AG04449 (cell line): ENCODE results near the gene GAK.

ENCODE experiments used
- CTCF ChIA-PET: fragments of 350-600 bp; formaldehyde crosslinking; extraction: SDS; loops from one replicate; lab custom pipeline; 2021; ENCODE audit warnings: antibody characterized with exemption; lab: Yijun Ruan, JAX
- POLR2A ChIA-PET: fragments of 400-600, 350-600 bp; formaldehyde crosslinking; extraction: SDS; loops from one replicate; lab custom pipeline; 2020; ENCODE audit warnings: antibody characterized with exemption, inconsistent platforms; lab: Yijun Ruan, JAX
- DNase-seq: peaks from one replicate; pipeline ENCODE4 v3.0.0-alpha.2; 2010; ENCODE audit warnings: low read depth, low spot score
- H3K4me3 ChIP-seq: 2 replicates; pipeline ENCODE4 v1.5.1; 2011; ENCODE audit warnings: low read depth, mild to moderate bottlenecking, control low read depth, low read length
- TF ChIP-seq, protein P1 (sequence below): IDR thresholded peaks from one replicate; pipeline ENCODE4 v1.5.1; 2011; ENCODE audit warnings: mild to moderate bottlenecking, moderate library complexity, low read length, control low read depth, inconsistent platforms; ENCODE audit not compliant: insufficient read depth; ENCODE audit errors: missing control alignments

Gene GAK

DNA sequence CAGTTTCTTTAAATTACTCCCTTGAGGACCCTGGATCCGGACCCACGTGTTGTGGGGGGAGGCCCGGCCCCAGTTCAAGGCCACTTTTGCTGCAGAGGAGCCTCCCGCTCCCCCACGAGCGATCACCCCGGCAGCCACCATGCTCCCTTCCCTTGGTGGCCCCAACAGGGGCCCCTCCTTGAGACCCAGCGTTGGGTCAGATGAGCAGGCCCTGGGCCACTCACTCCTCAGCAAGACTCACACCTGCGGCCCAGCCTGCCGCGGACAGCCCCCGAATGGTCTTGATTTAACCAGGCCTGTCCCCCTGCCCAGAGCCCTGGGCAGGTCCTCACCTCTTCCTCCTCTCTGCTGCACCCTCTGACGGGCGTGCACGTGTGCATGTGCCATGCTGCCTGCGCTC is 110.5 kb downstream of the GAK start:
- TF ChIP-seq, protein P1, sequence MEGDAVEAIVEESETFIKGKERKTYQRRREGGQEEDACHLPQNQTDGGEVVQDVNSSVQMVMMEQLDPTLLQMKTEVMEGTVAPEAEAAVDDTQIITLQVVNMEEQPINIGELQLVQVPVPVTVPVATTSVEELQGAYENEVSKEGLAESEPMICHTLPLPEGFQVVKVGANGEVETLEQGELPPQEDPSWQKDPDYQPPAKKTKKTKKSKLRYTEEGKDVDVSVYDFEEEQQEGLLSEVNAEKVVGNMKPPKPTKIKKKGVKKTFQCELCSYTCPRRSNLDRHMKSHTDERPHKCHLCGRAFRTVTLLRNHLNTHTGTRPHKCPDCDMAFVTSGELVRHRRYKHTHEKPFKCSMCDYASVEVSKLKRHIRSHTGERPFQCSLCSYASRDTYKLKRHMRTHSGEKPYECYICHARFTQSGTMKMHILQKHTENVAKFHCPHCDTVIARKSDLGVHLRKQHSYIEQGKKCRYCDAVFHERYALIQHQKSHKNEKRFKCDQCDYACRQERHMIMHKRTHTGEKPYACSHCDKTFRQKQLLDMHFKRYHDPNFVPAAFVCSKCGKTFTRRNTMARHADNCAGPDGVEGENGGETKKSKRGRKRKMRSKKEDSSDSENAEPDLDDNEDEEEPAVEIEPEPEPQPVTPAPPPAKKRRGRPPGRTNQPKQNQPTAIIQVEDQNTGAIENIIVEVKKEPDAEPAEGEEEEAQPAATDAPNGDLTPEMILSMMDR = no peak
- ChIA-PET POLR2A (no interaction called here), CTCF (no interaction called here)
- no peak for DNase-seq
- H3K4me3 ChIP-seq = no peak overlapping the region

DNA sequence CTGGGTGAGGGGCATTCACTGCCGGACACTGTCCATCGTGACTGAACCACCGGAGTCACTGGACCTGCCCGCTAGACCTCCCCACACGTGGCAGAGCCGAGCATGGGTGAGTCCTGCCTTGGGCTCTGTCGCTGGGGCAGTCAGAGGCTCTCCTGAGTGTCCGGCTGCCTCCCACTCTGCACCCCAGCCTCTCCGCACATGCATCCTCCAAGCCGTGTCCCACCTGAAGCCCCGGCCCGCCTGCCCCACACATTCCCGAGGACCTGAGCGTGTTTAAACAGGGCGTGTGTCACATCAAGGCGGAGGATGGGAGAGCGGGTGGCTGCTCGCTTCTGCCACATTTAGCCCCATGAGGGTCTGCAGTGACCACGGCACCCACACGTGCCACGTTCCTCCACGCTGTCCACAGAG is 110.9 kb downstream of the GAK start:
- TF ChIP-seq, protein P1 = no peak

GRCh38 chr4:820230-821172 is 111.6 kb downstream of the GAK start:
- ChIA-PET POLR2A (no interaction called here), CTCF (no interaction called here)
- DNase-seq = no peak
- TF ChIP-seq, protein P1 = no peak
- no peak overlapping the region for H3K4me3 ChIP-seq

More for the DNA sequence above, 110.9 kb downstream of the GAK start:
- DNase-seq = no peak
- no peak overlapping the region for H3K4me3 ChIP-seq
- ChIA-PET CTCF (no interaction called here), POLR2A (no interaction called here)

DNA sequence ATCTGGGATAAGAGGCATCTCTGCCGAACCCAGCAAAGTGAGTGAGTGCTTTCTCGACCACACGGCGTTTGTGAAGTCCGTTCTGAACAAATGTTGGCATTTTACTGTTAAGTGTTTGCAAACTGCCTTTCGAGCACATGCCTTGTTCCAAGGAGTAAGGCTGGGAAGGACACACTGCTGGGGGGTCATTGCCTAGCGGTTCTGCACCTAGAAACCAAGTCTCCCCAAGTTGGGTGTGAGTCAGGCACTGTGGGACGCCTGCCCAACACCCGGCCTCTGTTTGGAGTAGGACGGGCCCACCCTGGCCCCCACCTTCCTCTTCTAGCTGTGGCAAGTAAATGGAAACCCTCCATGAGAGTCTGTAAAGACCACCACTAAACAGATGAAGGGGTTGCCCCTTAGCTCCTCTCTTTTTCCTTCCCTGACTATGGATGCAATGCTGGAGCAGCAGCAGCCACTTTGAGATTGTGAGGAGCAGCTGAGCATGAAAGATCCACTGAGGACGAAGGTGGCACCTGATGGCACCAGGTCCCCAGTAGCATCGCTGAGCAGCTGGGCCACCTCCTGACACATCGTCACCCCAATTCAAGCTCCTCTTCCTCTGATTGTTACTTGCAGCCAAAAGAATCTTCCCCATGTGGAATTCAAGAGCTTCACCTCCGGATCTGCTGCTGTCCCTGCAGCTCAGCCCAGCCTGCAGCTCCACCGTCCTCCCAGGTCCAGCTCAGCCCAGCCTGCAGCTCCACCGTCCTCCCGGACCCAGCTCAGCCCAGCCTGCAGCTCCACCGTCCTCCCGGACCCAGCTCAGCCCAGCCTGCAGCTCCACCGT is 112.5 kb downstream of the GAK start:
- TF ChIP-seq, protein P1 = no peak
- no peak overlapping the region for H3K4me3 ChIP-seq
- CTCF ChIA-PET = no interaction called here
- DNase-seq = no peak
- POLR2A ChIA-PET = no interaction called here

GRCh38 chr4:818106-818921 is 113.8 kb downstream of the GAK start:
- no peak for DNase-seq
- POLR2A ChIA-PET = no interaction called here
- CTCF ChIA-PET = no interaction called here
- TF ChIP-seq, protein P1 = no peak
- H3K4me3 ChIP-seq = no peak overlapping the region
